ENCODE measurements around the gene PRM2.
"Not testable (repeated sequence)": the region's sequence is repeated elsewhere in the genome, so short reads cannot be mapped to it uniquely, and the experiment has no call there.

PRM2 gene

GRCh38 chr16:11306997-11307638 is 30.8 kb upstream of the PRM2 start:
- DNase-seq, result no peak

- DNase-seq, result no peak
Observed at GRCh38 chr16:11306381-11306780, 30.1 kb upstream of the PRM2 start.

- no peak for DNase-seq
Observed at GRCh38 chr16:11303405-11304138, 27.3 kb upstream of the PRM2 start.

DNA sequence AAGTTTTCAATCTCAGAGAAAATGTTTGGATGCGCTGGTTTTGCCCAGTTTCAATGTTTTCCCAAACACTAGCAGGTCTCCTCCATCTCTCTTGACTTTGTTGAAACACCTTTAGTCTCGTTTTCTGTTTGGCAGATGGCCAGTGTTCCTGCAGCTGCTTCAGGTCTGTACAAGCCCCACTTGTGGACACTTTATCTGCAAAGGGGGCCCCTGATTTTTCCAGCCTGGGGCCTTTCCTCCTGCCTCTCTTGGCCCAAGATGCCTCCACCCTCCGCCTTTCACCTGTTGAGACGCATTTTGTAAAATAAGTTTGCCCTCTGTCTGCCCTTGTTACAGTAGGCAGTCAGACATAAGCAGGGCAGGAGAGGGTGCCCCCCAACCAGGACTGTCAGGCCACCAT is 26.7 kb upstream of the PRM2 start:
- DNase-seq, result no peak

DNA sequence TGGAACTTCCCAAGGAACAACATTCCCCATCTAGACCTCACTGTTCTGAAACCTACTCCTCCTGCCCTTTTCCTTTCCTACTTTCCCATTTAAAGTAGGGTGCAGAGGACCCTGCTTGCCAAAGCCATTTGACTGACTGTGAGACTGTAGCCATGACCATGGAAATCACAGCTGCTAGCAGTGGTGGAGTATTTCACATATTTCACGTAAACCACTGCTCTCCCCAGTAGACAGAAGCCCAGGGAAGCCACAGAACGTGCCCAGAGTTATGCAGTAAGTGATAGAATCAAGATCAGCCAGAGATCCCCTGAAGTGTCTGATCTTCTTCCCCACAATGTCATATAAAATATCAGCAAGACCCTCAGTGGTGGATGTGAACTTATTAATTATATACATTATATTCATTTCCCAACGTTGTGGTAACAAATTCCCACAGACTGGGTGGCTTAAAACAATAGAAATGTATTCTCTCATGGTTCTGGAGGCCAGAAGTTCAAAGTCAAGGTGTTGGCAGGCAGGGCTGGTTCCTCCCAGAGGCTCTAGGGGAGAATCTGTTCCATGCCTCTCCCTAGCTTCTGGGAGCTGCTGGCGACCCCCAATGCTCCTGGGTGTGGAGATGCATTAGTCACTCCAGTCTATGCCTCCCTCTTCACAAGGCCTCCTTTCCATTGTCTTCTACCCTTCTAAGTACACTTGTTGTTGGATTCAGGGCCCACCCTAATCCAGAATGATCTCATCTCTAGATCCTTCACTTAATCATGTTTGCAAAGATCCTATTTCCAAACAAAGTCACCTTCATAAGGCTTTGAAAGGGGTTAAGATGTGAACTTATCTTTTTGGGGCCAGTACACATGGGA is 25.6 kb upstream of the PRM2 start:
- no peak for DNase-seq

DNA sequence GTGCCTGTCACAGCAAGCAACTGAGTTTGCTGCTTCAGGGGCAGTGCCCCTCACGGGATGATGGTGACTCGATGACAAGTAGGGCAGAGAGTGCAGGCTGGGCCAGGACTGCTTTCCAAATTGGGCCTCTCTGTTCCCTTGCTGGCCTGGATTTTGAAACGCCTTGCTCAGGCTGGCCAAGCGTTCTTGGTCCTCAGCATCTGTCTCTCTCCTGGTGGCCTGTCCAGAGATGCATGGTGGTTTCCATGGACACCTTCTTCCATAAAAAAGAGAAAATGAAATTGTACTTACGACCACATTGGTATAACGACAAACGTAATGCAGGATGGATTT is 24.2 kb upstream of the PRM2 start:
- DNase-seq, result no peak

DNA sequence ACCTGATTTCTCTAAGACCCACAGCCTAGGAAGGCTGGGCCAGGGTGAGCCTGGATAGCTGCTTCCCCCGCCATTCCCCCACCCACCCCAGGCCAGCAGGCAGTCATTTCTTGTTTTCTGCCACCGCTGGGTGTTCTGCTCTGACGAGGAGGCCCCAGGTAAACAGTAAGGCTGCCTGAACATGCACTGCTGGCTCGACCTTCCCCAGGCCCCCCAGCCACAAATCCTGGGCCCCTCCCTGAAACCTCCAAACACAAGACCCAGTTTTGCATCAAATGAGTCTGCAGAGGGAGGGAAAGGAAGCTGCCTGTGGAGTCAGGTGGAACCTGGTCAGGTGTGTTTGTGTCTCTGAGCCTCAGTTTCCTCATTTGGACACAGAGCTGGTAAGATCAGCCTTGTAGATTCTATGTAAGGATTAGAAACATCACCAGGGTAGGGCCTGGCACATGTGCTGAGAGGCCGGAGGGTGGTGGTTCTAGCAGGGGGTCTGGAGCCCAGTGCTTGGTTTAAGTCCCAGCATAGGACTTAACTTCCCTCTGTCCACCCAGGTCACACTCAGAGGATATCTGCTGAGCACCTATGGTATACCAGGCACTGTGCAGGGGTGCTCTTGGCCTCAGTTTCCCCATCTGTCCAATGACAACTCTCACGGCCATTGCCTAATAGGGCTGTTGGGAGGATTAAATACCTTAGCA is 23.7 kb upstream of the PRM2 start:
- no peak for DNase-seq

- not testable (repeated sequence) for DNase-seq
Observed at GRCh38 chr16:11298950-11299547, 22.8 kb upstream of the PRM2 start.

GRCh38 chr16:11298143-11298900 is 22.0 kb upstream of the PRM2 start:
- DNase-seq, result no peak

DNA sequence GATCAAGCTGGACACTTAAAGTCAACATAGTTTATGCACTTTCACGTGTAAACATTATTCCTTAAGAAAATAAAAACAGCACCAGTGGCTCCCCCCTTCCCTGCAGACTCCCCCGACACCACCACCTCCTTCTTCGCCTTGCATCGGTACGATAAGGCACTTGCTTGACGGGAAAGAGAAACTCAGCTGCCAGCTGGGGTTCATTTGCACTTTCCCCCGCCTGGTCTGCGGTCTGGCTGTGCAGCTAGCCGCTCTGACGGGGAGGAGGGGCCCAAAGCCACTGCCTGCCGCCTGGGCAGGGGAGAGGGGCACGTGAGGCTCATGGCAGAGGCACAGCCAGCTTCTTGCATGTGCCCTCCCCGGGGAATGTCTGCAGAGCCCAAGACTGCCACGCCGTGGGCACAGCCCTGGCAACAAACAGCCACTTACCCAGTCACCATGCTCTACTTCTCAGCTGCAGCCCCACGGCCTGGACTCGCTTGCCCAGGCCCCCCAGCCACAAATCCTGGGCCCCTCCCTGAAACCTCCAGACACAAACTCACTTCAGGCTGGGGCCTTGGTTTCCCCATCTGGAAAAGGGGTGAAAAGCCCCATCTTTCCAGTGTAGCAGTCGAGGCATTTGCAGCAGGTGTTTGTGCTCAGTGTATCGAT is 21.3 kb upstream of the PRM2 start:
- peak; percentile 70 for DNase-seq

DNA sequence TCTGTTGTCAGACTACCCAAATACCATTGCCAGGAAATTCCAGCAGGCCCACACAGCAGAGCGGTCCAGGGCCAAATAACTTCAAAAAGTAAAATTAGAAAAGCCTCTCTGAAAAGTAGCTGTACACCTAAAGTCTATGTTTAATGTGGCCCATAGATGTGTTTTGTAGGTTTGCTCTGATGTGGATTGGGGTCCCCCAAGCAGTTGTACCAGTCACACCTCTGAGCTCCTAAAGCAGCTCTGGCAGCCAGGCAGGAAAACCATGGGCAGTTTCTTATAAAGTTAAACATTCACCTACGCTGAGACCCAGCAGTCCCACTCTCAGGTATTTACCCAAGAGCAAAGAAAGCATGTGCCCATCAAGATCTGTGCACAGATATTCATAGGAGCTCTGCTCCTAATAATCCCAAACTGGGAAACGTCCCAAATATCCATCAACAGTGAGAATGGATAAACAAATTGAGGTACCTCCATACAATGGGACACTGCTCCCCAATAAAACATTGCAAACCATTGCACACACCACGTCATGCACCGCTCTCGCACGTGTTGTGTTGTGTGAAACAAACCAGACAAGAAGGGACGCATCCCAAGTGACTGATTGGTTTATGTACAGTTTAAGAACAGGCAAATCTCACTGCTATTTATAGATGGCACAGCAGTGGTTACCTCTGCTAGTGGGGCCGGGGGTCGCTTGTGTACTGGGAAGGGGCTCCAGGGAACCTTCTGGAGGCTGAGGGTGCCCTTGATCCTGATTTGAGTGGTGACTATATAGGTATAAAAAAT is 20.6 kb upstream of the PRM2 start:
- DNase-seq, result no peak

DNA sequence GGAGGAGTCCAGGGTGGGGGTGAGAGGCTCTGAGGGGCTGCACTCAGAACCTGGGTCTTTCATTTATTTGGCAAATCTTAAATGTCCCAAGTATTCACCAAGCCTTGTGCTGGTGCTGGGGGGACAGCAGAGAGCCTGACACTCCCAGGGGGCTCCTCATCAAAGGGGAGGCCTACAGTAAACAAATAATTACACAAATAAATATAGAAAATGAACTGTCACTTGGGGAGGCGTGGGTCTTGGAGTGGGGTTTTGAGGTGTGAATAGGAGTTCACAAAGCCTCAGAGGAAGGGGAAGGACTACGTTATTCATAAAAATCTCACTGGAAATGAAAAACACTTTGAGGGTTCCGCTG is 20.0 kb upstream of the PRM2 start:
- no peak for DNase-seq

GRCh38 chr16:11295672-11296071 is 19.4 kb upstream of the PRM2 start:
- no peak for DNase-seq

GRCh38 chr16:11292076-11292748 is 15.9 kb upstream of the PRM2 start:
- DNase-seq, result no peak

DNA sequence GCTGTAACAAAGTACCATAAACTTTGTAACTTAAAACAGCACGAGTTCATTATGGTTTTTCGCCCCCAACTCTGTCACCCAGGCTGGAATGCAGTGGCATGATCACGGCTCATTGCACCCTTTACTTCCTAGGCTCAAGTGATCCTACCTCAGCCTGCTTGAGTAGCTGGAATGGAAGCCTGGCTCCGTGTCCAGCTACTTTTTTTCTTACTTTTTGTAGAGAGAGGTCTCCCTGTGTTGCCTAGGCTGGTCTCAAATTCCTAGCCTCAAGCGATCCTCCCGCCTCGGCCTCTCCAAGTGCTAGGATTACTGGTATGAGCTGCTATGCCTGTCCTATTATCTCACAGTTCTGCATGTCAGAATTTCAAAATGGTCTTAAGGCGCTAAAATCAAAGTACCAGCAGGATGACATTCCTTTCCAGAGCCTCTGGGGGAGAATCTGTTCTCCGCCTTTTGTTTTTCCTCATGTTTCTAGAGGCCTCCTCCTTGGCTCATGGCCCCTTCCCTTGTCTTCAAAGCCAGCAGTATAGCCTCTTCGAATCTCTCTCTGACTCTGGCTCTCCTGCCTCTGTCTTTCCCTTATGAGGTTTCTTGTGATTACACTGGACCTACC is 14.9 kb upstream of the PRM2 start:
- DNase-seq, result no peak

DNA sequence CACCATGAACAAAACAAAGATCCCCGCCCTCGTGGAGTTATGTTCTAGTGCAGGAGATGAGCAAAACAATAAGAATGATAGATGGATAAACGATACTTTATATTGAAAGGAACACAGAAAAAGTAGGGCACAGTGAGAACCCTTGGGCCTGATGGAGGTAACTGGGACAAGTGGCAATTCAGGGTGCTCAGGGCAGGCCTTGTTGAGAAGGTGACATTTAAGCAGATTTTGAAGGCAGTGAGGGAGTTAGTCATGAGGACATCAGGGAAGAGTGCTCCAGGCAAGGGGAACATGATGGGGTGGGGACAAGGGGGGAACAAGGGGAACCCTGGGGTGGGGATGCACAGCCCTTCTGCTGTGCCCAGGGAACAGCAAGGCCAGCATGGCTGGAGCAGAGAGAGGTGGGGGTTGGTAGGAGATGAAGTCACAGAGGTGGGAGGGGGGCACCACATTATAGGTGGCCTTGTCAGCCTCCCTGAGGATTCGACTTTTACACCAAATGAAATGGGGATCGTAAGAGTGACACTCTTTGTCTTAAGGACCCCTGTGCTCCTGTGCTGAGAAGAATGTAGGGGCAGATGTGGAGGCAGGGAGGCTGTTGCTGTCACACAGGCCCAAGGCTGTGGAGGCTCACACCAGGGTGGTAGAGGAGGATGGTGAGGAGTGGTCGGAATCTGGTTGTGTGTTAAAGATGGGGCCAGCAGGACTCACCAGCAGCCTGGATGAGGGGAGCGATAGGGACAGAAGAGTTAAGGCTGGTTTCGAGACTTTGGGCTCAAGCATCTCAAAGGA is 14.0 kb upstream of the PRM2 start:
- no peak for DNase-seq

GRCh38 chr16:11289696-11290095 is 13.4 kb upstream of the PRM2 start:
- not testable (repeated sequence) for DNase-seq

DNA sequence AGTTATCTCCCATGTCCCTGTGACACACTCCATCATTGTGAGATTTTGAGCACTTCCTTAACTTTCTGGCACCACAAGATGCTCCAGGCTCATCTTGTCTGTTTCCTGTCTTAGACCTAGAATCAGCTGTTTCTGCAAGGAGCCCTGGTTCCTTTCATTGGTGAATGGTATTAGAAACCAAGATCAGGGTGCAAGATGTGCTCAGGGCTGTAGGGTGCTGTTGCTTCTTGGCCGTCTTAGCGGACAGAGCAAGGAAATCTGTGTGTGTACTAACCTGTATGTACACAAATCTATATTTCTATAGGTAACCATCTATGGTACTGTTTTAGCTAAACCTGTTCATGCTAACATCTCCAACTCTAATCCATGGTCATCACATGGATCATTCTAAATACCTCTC is 12.9 kb upstream of the PRM2 start:
- no peak for DNase-seq

DNA sequence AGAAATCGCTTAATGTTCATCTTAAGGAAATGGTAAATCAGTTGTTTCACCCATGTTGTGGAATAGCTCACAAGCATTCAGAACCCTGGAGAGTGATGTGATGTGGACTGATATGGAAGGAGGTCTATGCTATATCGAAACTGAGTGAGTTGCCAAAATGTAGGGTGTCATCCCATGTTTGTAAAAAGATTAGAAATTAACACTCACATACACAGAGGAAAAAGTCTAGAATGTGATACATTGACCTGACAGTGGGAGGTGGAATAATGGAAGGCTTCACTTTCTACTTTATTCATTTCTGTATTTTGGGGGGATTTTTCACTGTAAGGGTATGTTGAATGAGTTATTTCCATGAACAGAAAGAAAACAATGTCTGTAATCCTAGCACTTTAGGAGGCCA is 9.6 kb upstream of the PRM2 start:
- no peak for DNase-seq
